Measurements from ENCODE around the gene TRAPPC2.

The TRAPPC2 gene

DNA sequence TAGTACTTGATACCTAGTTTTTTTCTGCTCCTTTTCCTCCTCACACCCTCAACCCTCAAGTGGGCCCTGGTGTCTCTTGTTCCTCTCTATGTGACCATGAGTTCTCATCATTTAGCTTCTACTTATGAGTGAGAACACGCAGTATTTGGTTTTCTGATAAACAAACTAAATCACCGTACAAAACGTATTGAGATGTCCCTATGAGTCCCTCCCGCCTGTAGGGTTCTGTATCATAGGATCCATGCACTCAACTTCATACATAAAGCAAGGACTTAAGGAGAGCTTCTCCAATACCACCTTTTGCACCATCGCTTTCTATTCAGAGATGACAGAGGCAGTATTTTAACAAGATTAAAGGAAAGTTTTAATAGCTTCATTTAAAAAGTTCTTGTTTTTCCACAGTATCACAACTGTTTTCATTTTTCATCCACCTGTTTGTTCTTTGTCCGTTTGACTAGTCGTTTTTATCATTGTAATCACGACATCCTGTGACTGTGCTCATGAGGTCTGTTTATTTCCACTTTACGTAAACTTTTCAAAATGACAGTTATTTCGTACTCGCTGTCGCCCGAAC is 45.9 kb downstream of the TRAPPC2 start:
- H3K9me2 ChIP-seq (replicated peaks; ENCODE audit: control insufficient read depth, low read length), result no peaks in the 10 kb centered on the region
- peak overlapping the region; percentile 62 for H3K27ac ChIP-seq (ENCODE audit: low read depth, low read length)
- peaks cover 49% of the 10 kb centered on the region for H3K79me2 ChIP-seq (ENCODE audit: control insufficient read depth, low read length)
- no peak for TF ChIP-seq EZH2phosphoT487 (IDR thresholded peaks at IDR 0.05; ENCODE audit: borderline replicate concordance, low read length)
- TF ChIP-seq, protein P1, sequence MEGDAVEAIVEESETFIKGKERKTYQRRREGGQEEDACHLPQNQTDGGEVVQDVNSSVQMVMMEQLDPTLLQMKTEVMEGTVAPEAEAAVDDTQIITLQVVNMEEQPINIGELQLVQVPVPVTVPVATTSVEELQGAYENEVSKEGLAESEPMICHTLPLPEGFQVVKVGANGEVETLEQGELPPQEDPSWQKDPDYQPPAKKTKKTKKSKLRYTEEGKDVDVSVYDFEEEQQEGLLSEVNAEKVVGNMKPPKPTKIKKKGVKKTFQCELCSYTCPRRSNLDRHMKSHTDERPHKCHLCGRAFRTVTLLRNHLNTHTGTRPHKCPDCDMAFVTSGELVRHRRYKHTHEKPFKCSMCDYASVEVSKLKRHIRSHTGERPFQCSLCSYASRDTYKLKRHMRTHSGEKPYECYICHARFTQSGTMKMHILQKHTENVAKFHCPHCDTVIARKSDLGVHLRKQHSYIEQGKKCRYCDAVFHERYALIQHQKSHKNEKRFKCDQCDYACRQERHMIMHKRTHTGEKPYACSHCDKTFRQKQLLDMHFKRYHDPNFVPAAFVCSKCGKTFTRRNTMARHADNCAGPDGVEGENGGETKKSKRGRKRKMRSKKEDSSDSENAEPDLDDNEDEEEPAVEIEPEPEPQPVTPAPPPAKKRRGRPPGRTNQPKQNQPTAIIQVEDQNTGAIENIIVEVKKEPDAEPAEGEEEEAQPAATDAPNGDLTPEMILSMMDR (IDR thresholded peaks at IDR 0.05; ENCODE audit: low read depth, low read length, poor library complexity, severe bottlenecking), result no peak
- H3K4me2 ChIP-seq (ENCODE audit: low read length), result peak overlapping the region; percentile 80
- H3K4me1 ChIP-seq (ENCODE audit: control insufficient read depth, low read length), result peaks cover 66% of the 10 kb centered on the region
- no peaks in the 10 kb centered on the region for H3K9me3 ChIP-seq (ENCODE audit: control insufficient read depth, insufficient read depth, low read length)
- peaks cover 10% of the 10 kb centered on the region for H3K36me3 ChIP-seq (ENCODE audit: control insufficient read depth, low read length)
- H3K4me3 ChIP-seq (ENCODE audit: low read length), result peak overlapping the region; percentile 74
- H3F3A ChIP-seq (ENCODE audit: control insufficient read depth, insufficient read depth), result no peaks in the 10 kb centered on the region; the same call in 1 of the 2 replicates
- no peaks in the 10 kb centered on the region for H4K20me1 ChIP-seq (ENCODE audit: control insufficient read depth, insufficient read depth, low read depth, low read length)
- H3K27me3 ChIP-seq (ENCODE audit: control insufficient read depth, low read length), result no peaks in the 10 kb centered on the region

- no peaks in the 10 kb centered on the region for H4K20me1 ChIP-seq (ENCODE audit: control insufficient read depth, insufficient read depth, low read depth, low read length)
- H3K4me3 ChIP-seq (ENCODE audit: low read length), result no peak overlapping the region
- H3K27ac ChIP-seq (ENCODE audit: low read depth, low read length), result no peak overlapping the region
- H3K4me1 ChIP-seq (ENCODE audit: control insufficient read depth, low read length), result peaks cover 53% of the 10 kb centered on the region
- no peaks in the 10 kb centered on the region for H3K27me3 ChIP-seq (ENCODE audit: control insufficient read depth, low read length)
- H3K9me3 ChIP-seq (ENCODE audit: control insufficient read depth, insufficient read depth, low read length), result no peaks in the 10 kb centered on the region
- no peaks in the 10 kb centered on the region for H3F3A ChIP-seq (ENCODE audit: control insufficient read depth, insufficient read depth)
- TF ChIP-seq, protein P1 (IDR thresholded peaks at IDR 0.05; ENCODE audit: low read depth, low read length, poor library complexity, severe bottlenecking), result no peak
- no peak for TF ChIP-seq EZH2phosphoT487 (IDR thresholded peaks at IDR 0.05; ENCODE audit: borderline replicate concordance, low read length)
- H3K4me2 ChIP-seq (ENCODE audit: low read length), result no peak overlapping the region
- peaks cover 4% of the 10 kb centered on the region for H3K36me3 ChIP-seq (ENCODE audit: control insufficient read depth, low read length)
- H3K9me2 ChIP-seq (replicated peaks; ENCODE audit: control insufficient read depth, low read length), result no peaks in the 10 kb centered on the region
- peaks cover 37% of the 10 kb centered on the region for H3K79me2 ChIP-seq (ENCODE audit: control insufficient read depth, low read length)
Observed at GRCh38 chrX:13687203-13687602, 47.2 kb downstream of the TRAPPC2 start.

- no peaks in the 10 kb centered on the region for H3F3A ChIP-seq (ENCODE audit: control insufficient read depth, insufficient read depth)
- no peaks in the 10 kb centered on the region for H3K9me2 ChIP-seq (replicated peaks; ENCODE audit: control insufficient read depth, low read length)
- H3K9me3 ChIP-seq (ENCODE audit: control insufficient read depth, insufficient read depth, low read length), result no peaks in the 10 kb centered on the region
- no peaks in the 10 kb centered on the region; the same call in 1 of the 2 replicates for H3K36me3 ChIP-seq (ENCODE audit: control insufficient read depth, low read length)
- no peak overlapping the region for H3K27ac ChIP-seq (ENCODE audit: low read depth, low read length)
- TF ChIP-seq, protein P1 (IDR thresholded peaks at IDR 0.05; ENCODE audit: low read depth, low read length, poor library complexity, severe bottlenecking), result no peak
- TF ChIP-seq EZH2phosphoT487 (IDR thresholded peaks at IDR 0.05; ENCODE audit: borderline replicate concordance, low read length), result no peak
- H3K79me2 ChIP-seq (ENCODE audit: control insufficient read depth, low read length), result peaks cover 18% of the 10 kb centered on the region
- H3K4me3 ChIP-seq (ENCODE audit: low read length), result no peak overlapping the region
- peaks cover 34% of the 10 kb centered on the region for H3K4me1 ChIP-seq (ENCODE audit: control insufficient read depth, low read length)
- H3K27me3 ChIP-seq (ENCODE audit: control insufficient read depth, low read length), result no peaks in the 10 kb centered on the region
- H3K4me2 ChIP-seq (ENCODE audit: low read length), result peak overlapping the region; percentile 28; the same call in 1 of the 2 replicates
- H4K20me1 ChIP-seq (ENCODE audit: control insufficient read depth, insufficient read depth, low read depth, low read length), result no peaks in the 10 kb centered on the region
Observed at GRCh38 chrX:13685126-13685763, 49.2 kb downstream of the TRAPPC2 start.

Data from DOHH2 (cell line).